Caco-2 (cell line): ENCODE measurements around the gene NEUROD4. TPM values are rescaled to one million over a fixed set of nuclear protein-coding genes. Genes with fewer than 3 reads are reported as not detected.

Experiments used
- BruUV-seq: library from RNA; stranded (reverse); fragments of 400-500 nt; replicated peaks from 2 replicates; lab custom pipeline; 2021; lab: Mats Ljungman, UMichigan
- CTCF ChIA-PET: fragments of 300-600 bp; sonication (Branson Sonifier 250); formaldehyde crosslinking; loops from one replicate; lab custom pipeline; 2022; ENCODE audit warnings: antibody characterized with exemption; lab: Charles Lee
- POLR2A ChIA-PET: fragments of 300-600 bp; sonication (Branson Sonifier 250); formaldehyde crosslinking; loops from one replicate; lab custom pipeline; 2022; ENCODE audit warnings: antibody characterized with exemption; lab: Charles Lee
- DNase-seq, 2 experiments: peaks; one replicate each; pipeline versions ENCODE4 v3.0.0 to v3.0.0-alpha.2; 2020 to 2022
- H3K27me3 ChIP-seq: replicated peaks from 2 replicates; pipeline ENCODE4 v1.6.0; 2011; ENCODE audit warnings: low read length; ENCODE audit not compliant: control insufficient read depth, insufficient read depth
- H3K36me3 ChIP-seq: 2 replicates; pipeline ENCODE4 v1.5.1; 2011; ENCODE audit warnings: low read length; ENCODE audit not compliant: control insufficient read depth, insufficient read depth
- H3K4me1 ChIP-seq: fragments of 250-450 bp; sonication (Bioruptor Pico); 2 replicates; pipeline ENCODE4 v1.5.1; 2020; ENCODE audit warnings: mild to moderate bottlenecking
- H3K4me3 ChIP-seq: 2 replicates; pipeline ENCODE4 v1.5.1; 2011; ENCODE audit warnings: low read depth, mild to moderate bottlenecking, control low read depth, low read length
- H3K9me3 ChIP-seq: fragments of 250-450 bp; sonication (Bioruptor Pico); 2 replicates; pipeline ENCODE4 v1.5.1; 2020; ENCODE audit warnings: mild to moderate bottlenecking, moderate library complexity
- H3K27ac Mint-ChIP-seq: one replicate; pipeline ENCODE4 v1.8.0; 2022; ENCODE audit warnings: mixed read lengths; ENCODE audit not compliant: unreplicated experiment
- H3K27me3 Mint-ChIP-seq: one replicate; pipeline ENCODE4 v1.8.0; 2022; ENCODE audit warnings: mixed read lengths; ENCODE audit not compliant: insufficient read depth, unreplicated experiment
- H3K36me3 Mint-ChIP-seq: one replicate; pipeline ENCODE4 v1.8.0; 2022; ENCODE audit warnings: mild to moderate bottlenecking, mixed read lengths; ENCODE audit not compliant: insufficient read depth, unreplicated experiment
- H3K4me1 Mint-ChIP-seq: one replicate; pipeline ENCODE4 v1.8.0; 2022; ENCODE audit warnings: low read depth, mixed read lengths; ENCODE audit not compliant: unreplicated experiment
- H3K4me3 Mint-ChIP-seq: one replicate; pipeline ENCODE4 v1.8.0; 2022; ENCODE audit warnings: mild to moderate bottlenecking, moderate library complexity, mixed read lengths; ENCODE audit not compliant: unreplicated experiment
- H3K9me3 Mint-ChIP-seq: one replicate; pipeline ENCODE4 v1.8.0; 2022; ENCODE audit warnings: mixed read lengths; ENCODE audit not compliant: unreplicated experiment
- intact Hi-C: fragments of 100-400 bp; cut with micrococcal nuclease; formaldehyde crosslinking; loops from one replicate; pipeline ENCODE4 v1.10.0; 2022; ENCODE audit not compliant: unreplicated experiment
- total RNA-seq: library from RNA; stranded (reverse); gene quantifications from 2 replicates; pipeline ENCODE4 v1.2.3, GENCODE V29; 2022
- TF ChIP-seq, protein P1 (sequence below), 2 experiments: fragments of 200-600 bp in 1 of 2; IDR thresholded peaks; 1 replicate in 1 of 2; 2 replicates in 1 of 2; pipeline versions ENCODE4 v1.5.1 to v1.8.0; 2011 to 2022; ENCODE audit warnings: antibody characterized with exemption in 1 of 2, control low read depth in 1 of 2, inconsistent platforms in 1 of 2, low read depth in 1 of 2, low read length in 1 of 2, mild to moderate bottlenecking in 1 of 2, moderate library complexity in 1 of 2; ENCODE audit not compliant: insufficient read depth in 1 of 2, severe bottlenecking in 1 of 2, unreplicated experiment in 1 of 2

Gene NEUROD4
- total RNA-seq, 1 experiment from 2014 or later, result not detected

DNA sequence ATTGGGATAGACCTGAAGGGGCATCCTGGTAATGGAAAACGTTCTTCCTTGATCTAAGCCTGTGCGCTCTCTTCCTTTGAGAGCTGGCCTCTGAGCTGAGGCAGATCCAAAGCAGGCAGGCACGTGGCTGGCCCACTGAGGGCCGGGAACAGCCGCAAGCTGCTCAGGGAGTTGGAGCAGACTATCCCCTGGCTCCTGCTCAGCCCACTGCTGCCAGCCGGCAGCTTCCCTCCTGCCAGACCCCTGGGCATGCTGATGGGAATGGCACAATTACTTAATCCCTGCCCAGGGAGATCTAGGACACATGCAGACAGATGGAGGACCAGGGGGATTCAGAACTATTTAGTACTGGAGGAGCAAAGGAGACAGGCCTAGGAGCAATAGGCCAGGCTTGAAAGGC is 14.4 kb downstream of the NEUROD4 start:
- no peak overlapping the region for H3K27ac Mint-ChIP-seq
- Histone ChIP-seq H3K4me3 (no peak overlapping the region), H3K27me3 (no peaks in the 10 kb centered on the region; the same call in 1 of the 2 replicates), H3K4me1 (no peaks in the 10 kb centered on the region; the same call in 1 of the 2 replicates), H3K36me3 (no peaks in the 10 kb centered on the region), H3K9me3 (no peaks in the 10 kb centered on the region)
- no peaks in the 10 kb centered on the region for H3K9me3 Mint-ChIP-seq
- CTCF ChIA-PET, result no interaction called here
- POLR2A ChIA-PET, result no interaction called here
- no TSS peak for BruUV-seq
- no peak overlapping the region for H3K4me3 Mint-ChIP-seq
- DNase-seq, result no peak
- H3K27me3 Mint-ChIP-seq, result peaks cover 12% of the 10 kb centered on the region
- H3K4me1 Mint-ChIP-seq, result no peaks in the 10 kb centered on the region
- TF ChIP-seq, protein P1, sequence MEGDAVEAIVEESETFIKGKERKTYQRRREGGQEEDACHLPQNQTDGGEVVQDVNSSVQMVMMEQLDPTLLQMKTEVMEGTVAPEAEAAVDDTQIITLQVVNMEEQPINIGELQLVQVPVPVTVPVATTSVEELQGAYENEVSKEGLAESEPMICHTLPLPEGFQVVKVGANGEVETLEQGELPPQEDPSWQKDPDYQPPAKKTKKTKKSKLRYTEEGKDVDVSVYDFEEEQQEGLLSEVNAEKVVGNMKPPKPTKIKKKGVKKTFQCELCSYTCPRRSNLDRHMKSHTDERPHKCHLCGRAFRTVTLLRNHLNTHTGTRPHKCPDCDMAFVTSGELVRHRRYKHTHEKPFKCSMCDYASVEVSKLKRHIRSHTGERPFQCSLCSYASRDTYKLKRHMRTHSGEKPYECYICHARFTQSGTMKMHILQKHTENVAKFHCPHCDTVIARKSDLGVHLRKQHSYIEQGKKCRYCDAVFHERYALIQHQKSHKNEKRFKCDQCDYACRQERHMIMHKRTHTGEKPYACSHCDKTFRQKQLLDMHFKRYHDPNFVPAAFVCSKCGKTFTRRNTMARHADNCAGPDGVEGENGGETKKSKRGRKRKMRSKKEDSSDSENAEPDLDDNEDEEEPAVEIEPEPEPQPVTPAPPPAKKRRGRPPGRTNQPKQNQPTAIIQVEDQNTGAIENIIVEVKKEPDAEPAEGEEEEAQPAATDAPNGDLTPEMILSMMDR (IDR thresholded peaks at IDR 0.05; ENCODE audit: insufficient read depth in 1 of 2, low read depth in 1 of 2, low read length in 1 of 2, severe bottlenecking in 1 of 2, unreplicated experiment in 1 of 2), result no peak
- intact Hi-C loops, result no loop called here
- no peaks in the 10 kb centered on the region for H3K36me3 Mint-ChIP-seq

DNA sequence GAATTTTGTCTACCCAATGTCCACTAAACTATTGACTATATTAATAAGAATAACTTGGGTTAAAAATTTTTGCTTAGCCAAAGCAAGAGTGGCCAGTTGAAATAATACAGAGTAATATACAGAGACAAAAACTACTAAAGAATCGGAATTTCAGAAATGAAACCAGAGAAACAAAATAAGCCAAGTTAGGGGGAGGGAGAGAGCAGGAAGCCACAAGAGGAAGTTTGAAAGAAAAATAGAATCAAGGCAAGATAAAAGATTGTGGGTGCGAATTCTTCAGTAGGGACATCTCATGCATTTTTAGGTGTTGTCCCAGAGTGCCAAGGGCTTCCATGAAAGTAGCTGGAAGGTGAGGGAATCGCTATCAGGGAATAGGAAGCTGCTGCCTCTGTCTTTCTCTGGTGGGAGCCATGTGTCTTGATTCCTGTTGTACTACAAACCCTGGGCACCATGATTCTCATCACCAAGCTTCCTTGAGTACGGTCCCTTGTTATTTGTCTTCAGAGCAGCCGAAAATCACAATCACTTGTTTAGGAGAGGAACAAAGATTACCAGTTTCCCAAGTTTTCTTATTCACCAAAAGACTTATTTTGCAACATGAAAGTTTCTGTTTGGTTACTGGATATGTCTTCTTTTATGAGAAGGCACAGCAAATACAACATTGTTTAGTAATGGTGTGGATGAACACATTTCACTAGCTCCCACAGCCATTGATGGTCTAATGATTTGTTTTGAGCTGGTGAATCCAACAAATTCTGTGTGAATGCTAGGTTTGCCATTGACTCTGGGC is 16.7 kb downstream of the NEUROD4 start:
- Mint-ChIP-seq H3K36me3 (no peaks in the 10 kb centered on the region), H3K27ac (no peak overlapping the region), H3K27me3 (peaks cover 20% of the 10 kb centered on the region), H3K4me1 (no peaks in the 10 kb centered on the region), H3K9me3 (no peaks in the 10 kb centered on the region), H3K4me3 (no peak overlapping the region)
- ChIA-PET CTCF (interaction anchor here (0.6 kb wide), 1 partner anchor 64 kb away, joined by 5 read pairs; no protein-coding TSS in a partner anchor), POLR2A (no interaction called here)
- TF ChIP-seq, protein P1 (IDR thresholded peaks at IDR 0.05; ENCODE audit: insufficient read depth in 1 of 2, low read depth in 1 of 2, low read length in 1 of 2, severe bottlenecking in 1 of 2, unreplicated experiment in 1 of 2), result no peak
- Histone ChIP-seq H3K27me3 (peaks cover 1% of the 10 kb centered on the region), H3K4me3 (no peak overlapping the region), H3K36me3 (no peaks in the 10 kb centered on the region), H3K4me1 (no peaks in the 10 kb centered on the region; the same call in 1 of the 2 replicates), H3K9me3 (no peaks in the 10 kb centered on the region)
- BruUV-seq, result no TSS peak
- intact Hi-C loops, result no loop called here
- no peak for DNase-seq

DNA sequence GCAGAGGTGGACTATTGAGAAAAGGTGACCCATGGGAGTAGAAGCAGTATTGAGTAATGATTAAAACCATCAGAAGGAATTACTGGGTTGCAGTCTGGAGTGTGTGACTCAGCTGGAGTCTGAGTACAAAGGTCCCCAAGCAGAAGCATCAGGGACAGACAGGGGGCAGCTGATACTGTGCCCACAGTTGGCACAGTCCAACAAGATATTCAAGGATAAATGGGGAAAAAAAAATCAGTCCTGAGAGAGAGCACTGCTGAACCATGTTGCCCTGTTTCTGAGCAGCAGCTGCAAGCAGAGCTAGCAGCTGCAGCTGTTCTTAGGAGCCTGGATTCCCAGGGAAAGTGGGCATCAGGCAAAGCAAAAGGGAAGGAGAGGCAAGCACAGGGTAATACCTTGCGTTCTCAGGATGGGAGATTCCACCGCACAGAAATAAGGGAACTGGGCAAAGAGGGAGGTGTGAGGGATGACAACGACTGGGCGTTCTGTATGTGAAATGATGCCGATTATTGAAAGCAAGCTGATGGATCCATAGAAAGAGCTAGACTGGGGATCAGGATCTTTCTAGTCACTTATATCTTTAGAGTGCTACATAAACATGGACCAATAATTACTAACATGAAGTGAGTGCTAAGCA is 17.7 kb downstream of the NEUROD4 start:
- no TSS peak for BruUV-seq
- TF ChIP-seq, protein P1 (IDR thresholded peaks at IDR 0.05; ENCODE audit: insufficient read depth in 1 of 2, low read depth in 1 of 2, low read length in 1 of 2, severe bottlenecking in 1 of 2, unreplicated experiment in 1 of 2), result no peak
- Mint-ChIP-seq H3K4me1 (no peaks in the 10 kb centered on the region), H3K36me3 (no peaks in the 10 kb centered on the region), H3K27ac (no peak overlapping the region), H3K4me3 (no peak overlapping the region), H3K27me3 (peaks cover 20% of the 10 kb centered on the region), H3K9me3 (no peaks in the 10 kb centered on the region)
- POLR2A ChIA-PET, result no interaction called here
- Histone ChIP-seq H3K4me1 (no peaks in the 10 kb centered on the region; the same call in 1 of the 2 replicates), H3K9me3 (no peaks in the 10 kb centered on the region), H3K27me3 (peaks cover 1% of the 10 kb centered on the region), H3K4me3 (no peak overlapping the region), H3K36me3 (no peaks in the 10 kb centered on the region)
- intact Hi-C loops, result no loop called here
- CTCF ChIA-PET, result interaction anchor here (0.6 kb wide), 1 partner anchor 252 kb away, joined by 3 read pairs; no protein-coding TSS in a partner anchor
- no peak for DNase-seq
